Peyer's patch (tissue), 4 donors: Measurements from ENCODE around the gene STX16. TPM values are rescaled to one million over a fixed set of nuclear protein-coding genes. Genes with fewer than 3 reads are reported as not detected.
"Not testable (repeated sequence)": the region's sequence is repeated elsewhere in the genome, so short reads cannot be mapped to it uniquely, and the experiment has no call there.

Experiments
- DNase-seq, 3 donors: peaks; one replicate each; pipeline ENCODE4 v3.0.0-alpha.2; 2017 to 2019
- H3K27ac ChIP-seq, 4 donors: fragments of 200-600 bp; sonication (generic); one replicate each; pipeline ENCODE4 v1.5.1; 2016 to 2019
- H3K27me3 ChIP-seq, 2 donors: fragments of 200-600 bp; sonication (generic); one replicate each; pipeline ENCODE4 v1.5.1; 2019
- H3K36me3 ChIP-seq, 3 donors: fragments of 200-600 bp; sonication (generic); one replicate each; pipeline ENCODE4 v1.5.1; 2016 to 2019
- H3K4me1 ChIP-seq, 4 donors: fragments of 200-600 bp; sonication (generic); one replicate each; pipeline ENCODE4 v1.5.1; 2016 to 2019
- H3K4me3 ChIP-seq, 4 donors: fragments of 200-600 bp; sonication (generic); 1 replicate in 3 of 4; 2 replicates in 1 of 4; pipeline ENCODE4 v1.5.1; 2016 to 2019; ENCODE audit warnings: mild to moderate bottlenecking in 1 of 4
- H3K9me3 ChIP-seq, 4 donors: fragments of 200-600 bp; sonication (generic); one replicate each; pipeline ENCODE4 v1.5.1; 2016 to 2019; ENCODE audit warnings: mild to moderate bottlenecking in 1 of 4
- CTCF ChIP-seq, 6 experiments: fragments of 450-650 bp in 4 of 6; fragments of 200-600 bp in 2 of 6; sonication (generic) in 1 of 6; IDR thresholded peaks; one replicate each; pipeline ENCODE4 v1.5.1; 2017 to 2019; ENCODE audit warnings: antibody characterized with exemption in 6 of 6, mild to moderate bottlenecking in 3 of 6, moderate library complexity in 1 of 6
- POLR2A ChIP-seq, 2 donors: fragments of 450-650 bp; IDR thresholded peaks; one replicate each; pipeline ENCODE4 v1.5.1; 2017; ENCODE audit warnings: antibody characterized with exemption in 2 of 2, mild to moderate bottlenecking in 2 of 2, moderate library complexity in 2 of 2
- total RNA-seq, 4 donors: library from RNA; depleted of rRNA; stranded (reverse); fragments of >200 nt; gene quantifications; one replicate each; pipeline ENCODE4 v1.1.0, GENCODE V29; 2016

The STX16 gene
- total RNA-seq, 4 donors from 2014 or later: 58.0 to 262 (median 84.0) TPM

- TF ChIP-seq CTCF (IDR thresholded peaks at IDR 0.05): no peak
- no peak for TF ChIP-seq POLR2A (IDR thresholded peaks at IDR 0.05)
- Histone ChIP-seq H3K4me3 (no peak overlapping the region), H3K27me3 (no peaks in the 10 kb centered on the region), H3K4me1 (no peaks in the 10 kb centered on the region), H3K27ac (no peak overlapping the region), H3K36me3 (no peaks in the 10 kb centered on the region), H3K9me3 (no peaks in the 10 kb centered on the region)
- no peak for DNase-seq
Measured at GRCh38 chr20:58640446-58640845, 10.6 kb upstream of the STX16 start.

- TF ChIP-seq CTCF (IDR thresholded peaks at IDR 0.05) (no peak), POLR2A (IDR thresholded peaks at IDR 0.05) (no peak)
- no peaks in the 10 kb centered on the region for H3K4me1 ChIP-seq
- no peak overlapping the region for H3K4me3 ChIP-seq
- H3K36me3 ChIP-seq: no peaks in the 10 kb centered on the region
- H3K9me3 ChIP-seq: no peaks in the 10 kb centered on the region
- H3K27me3 ChIP-seq: no peaks in the 10 kb centered on the region
- H3K27ac ChIP-seq: no peak overlapping the region
- peak in 1 of 3 donors; percentile 21 for DNase-seq
Measured at GRCh38 chr20:58642441-58642840, 8.6 kb upstream of the STX16 start.

- not testable (repeated sequence) for H3K27me3 ChIP-seq, H3K36me3 ChIP-seq, H3K27ac ChIP-seq, H3K4me3 ChIP-seq, H3K4me1 ChIP-seq, H3K9me3 ChIP-seq
- DNase-seq: peak in 1 of 3 donors; percentile 13
Measured at GRCh38 chr20:58642896-58643295, 8.2 kb upstream of the STX16 start.

GRCh38 chr20:58645412-58645968 lies 5.6 kb upstream of the STX16 start:
- Histone ChIP-seq H3K27me3 (no peaks in the 10 kb centered on the region), H3K4me3 (no peak overlapping the region), H3K27ac (no peak overlapping the region), H3K9me3 (no peaks in the 10 kb centered on the region), H3K36me3 (no peaks in the 10 kb centered on the region), H3K4me1 (peaks cover 0 to 7% (median 2%) of the 10 kb centered on the region in 4 donors)
- TF ChIP-seq POLR2A (IDR thresholded peaks at IDR 0.05): no peak
- no peak for TF ChIP-seq CTCF (IDR thresholded peaks at IDR 0.05)
- peak in 2 of 3 donors; percentile 6 to 23 for DNase-seq

- Histone ChIP-seq H3K27ac (no peak overlapping the region), H3K36me3 (no peaks in the 10 kb centered on the region), H3K27me3 (no peaks in the 10 kb centered on the region), H3K4me1 (peaks cover 0 to 7% (median 2%) of the 10 kb centered on the region in 4 donors), H3K9me3 (no peaks in the 10 kb centered on the region), H3K4me3 (no peak overlapping the region)
- peak in 1 of 3 donors; percentile 29 for DNase-seq
- TF ChIP-seq CTCF (IDR thresholded peaks at IDR 0.05) (no peak), POLR2A (IDR thresholded peaks at IDR 0.05) (no peak)
Measured at GRCh38 chr20:58646257-58646656, 4.8 kb upstream of the STX16 start.

- Histone ChIP-seq H3K9me3 (no peaks in the 10 kb centered on the region), H3K36me3 (no peaks in the 10 kb centered on the region), H3K27me3 (no peaks in the 10 kb centered on the region), H3K4me3 (no peak overlapping the region), H3K4me1 (peaks cover 0 to 7% (median 2%) of the 10 kb centered on the region in 4 donors), H3K27ac (no peak overlapping the region)
- TF ChIP-seq POLR2A (IDR thresholded peaks at IDR 0.05): no peak
- TF ChIP-seq CTCF (IDR thresholded peaks at IDR 0.05): no peak
- DNase-seq: peak in 1 of 3 donors; percentile 24
Measured at GRCh38 chr20:58646703-58647102, 4.4 kb upstream of the STX16 start.
